ENCODE data around the gene ZNF662.

GRCh38 chr3:42874749-42875148, 31.2 kb upstream of the ZNF662 start:
- no peak for TF ChIP-seq CTCF (IDR thresholded peaks at IDR 0.05)
- TF ChIP-seq POLR2A (IDR thresholded peaks at IDR 0.05), result no peak
